Measurements from ENCODE around the gene EPS15. TPM values are rescaled to one million over a fixed set of nuclear protein-coding genes. Genes with fewer than 3 reads are reported as not detected.

EPS15 gene
- total RNA-seq, 1 experiment from 2014 or later: 54.4 TPM

DNA sequence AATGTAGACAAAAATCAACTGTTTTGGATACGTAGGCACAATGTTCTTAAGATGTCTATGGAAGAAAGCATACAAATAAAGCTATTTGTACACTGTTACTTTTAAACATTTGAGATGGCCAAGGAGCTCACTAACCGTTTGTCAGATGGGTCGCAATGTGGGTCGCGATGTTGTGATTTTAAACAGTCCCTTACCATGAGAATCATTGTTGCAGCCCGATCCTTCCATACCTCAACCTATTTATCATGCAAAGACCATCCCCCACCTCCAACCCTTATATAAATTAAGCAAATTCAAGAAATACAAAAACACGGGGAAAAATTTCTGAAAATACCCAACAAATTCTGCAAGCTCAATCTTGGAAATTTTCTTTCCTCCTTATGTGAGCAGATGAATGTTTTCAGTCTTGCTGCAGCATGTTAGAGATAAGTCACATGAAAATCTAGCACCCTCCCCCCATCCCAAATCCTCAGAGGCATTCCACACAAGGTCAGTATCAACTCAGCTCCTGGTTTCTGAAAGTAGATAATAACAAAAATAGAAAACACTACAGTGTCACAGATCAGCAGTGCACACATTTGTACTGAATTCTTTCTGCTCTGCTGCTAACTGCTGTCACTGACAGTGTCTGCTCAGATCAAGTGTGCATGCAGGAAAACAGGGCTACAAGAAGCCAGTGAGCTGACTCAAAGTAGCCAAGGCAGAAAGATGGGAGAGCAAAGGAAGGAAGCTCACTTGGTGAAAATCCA lies 95.8 kb downstream of the EPS15 start:
- POLR2A ChIA-PET: no interaction called here
- TF ChIP-seq, protein P1, sequence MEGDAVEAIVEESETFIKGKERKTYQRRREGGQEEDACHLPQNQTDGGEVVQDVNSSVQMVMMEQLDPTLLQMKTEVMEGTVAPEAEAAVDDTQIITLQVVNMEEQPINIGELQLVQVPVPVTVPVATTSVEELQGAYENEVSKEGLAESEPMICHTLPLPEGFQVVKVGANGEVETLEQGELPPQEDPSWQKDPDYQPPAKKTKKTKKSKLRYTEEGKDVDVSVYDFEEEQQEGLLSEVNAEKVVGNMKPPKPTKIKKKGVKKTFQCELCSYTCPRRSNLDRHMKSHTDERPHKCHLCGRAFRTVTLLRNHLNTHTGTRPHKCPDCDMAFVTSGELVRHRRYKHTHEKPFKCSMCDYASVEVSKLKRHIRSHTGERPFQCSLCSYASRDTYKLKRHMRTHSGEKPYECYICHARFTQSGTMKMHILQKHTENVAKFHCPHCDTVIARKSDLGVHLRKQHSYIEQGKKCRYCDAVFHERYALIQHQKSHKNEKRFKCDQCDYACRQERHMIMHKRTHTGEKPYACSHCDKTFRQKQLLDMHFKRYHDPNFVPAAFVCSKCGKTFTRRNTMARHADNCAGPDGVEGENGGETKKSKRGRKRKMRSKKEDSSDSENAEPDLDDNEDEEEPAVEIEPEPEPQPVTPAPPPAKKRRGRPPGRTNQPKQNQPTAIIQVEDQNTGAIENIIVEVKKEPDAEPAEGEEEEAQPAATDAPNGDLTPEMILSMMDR (IDR thresholded peaks at IDR 0.05): no peak
- TF ChIP-seq SIN3A (IDR thresholded peaks at IDR 0.05; ENCODE audit: borderline replicate concordance, insufficient read depth, low read depth, low read length) (no peak), POLR2AphosphoS5 (IDR thresholded peaks at IDR 0.05; ENCODE audit: low read depth, low read length) (no peak), TCF7L2 (IDR thresholded peaks at IDR 0.05; ENCODE audit: low read depth, low read length) (no peak)
- TF ChIP-seq, protein P2, sequence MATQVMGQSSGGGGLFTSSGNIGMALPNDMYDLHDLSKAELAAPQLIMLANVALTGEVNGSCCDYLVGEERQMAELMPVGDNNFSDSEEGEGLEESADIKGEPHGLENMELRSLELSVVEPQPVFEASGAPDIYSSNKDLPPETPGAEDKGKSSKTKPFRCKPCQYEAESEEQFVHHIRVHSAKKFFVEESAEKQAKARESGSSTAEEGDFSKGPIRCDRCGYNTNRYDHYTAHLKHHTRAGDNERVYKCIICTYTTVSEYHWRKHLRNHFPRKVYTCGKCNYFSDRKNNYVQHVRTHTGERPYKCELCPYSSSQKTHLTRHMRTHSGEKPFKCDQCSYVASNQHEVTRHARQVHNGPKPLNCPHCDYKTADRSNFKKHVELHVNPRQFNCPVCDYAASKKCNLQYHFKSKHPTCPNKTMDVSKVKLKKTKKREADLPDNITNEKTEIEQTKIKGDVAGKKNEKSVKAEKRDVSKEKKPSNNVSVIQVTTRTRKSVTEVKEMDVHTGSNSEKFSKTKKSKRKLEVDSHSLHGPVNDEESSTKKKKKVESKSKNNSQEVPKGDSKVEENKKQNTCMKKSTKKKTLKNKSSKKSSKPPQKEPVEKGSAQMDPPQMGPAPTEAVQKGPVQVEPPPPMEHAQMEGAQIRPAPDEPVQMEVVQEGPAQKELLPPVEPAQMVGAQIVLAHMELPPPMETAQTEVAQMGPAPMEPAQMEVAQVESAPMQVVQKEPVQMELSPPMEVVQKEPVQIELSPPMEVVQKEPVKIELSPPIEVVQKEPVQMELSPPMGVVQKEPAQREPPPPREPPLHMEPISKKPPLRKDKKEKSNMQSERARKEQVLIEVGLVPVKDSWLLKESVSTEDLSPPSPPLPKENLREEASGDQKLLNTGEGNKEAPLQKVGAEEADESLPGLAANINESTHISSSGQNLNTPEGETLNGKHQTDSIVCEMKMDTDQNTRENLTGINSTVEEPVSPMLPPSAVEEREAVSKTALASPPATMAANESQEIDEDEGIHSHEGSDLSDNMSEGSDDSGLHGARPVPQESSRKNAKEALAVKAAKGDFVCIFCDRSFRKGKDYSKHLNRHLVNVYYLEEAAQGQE (IDR thresholded peaks at IDR 0.05; ENCODE audit: insufficient read depth in 1 of 2, low read depth in 2 of 2, low read length in 1 of 2): no peak
- Histone ChIP-seq H3K4me1 (ENCODE audit: control insufficient read depth, insufficient read depth, low read length) (0 out of 2 replicates have a peak, but pooled peaks cover 3% of the 10 kb centered on the region), H3K36me3 (ENCODE audit: control insufficient read depth, insufficient read depth, low read length) (peaks cover 3% of the 10 kb centered on the region; the same call in 1 of the 2 replicates), H3K27me3 (ENCODE audit: control insufficient read depth, insufficient read depth, low read length) (no peaks in the 10 kb centered on the region), H3K4me3 (ENCODE audit: low read depth in 2 of 2, low read length in 2 of 2) (no peak overlapping the region), H3K9me3 (ENCODE audit: control insufficient read depth, insufficient read depth, low read depth, low read length) (no peaks in the 10 kb centered on the region), H3K27ac (ENCODE audit: low read length) (no peak overlapping the region; the same call in 1 of the 2 replicates)
- CTCF ChIA-PET: no interaction called here
- intact Hi-C loops (cut with micrococcal nuclease; ENCODE audit: unreplicated experiment) (no loop called here), in situ Hi-C loops (cut with HindIII; ENCODE audit: low pct_unique_long_range_greater_than_20kb, low sequenced_read_pairs) (no loop called here)
- BruUV-seq (replicated peaks): no TSS peak
- no peak for DNase-seq (ENCODE audit: low read depth, low spot score)
- no peak for ATAC-seq

DNA sequence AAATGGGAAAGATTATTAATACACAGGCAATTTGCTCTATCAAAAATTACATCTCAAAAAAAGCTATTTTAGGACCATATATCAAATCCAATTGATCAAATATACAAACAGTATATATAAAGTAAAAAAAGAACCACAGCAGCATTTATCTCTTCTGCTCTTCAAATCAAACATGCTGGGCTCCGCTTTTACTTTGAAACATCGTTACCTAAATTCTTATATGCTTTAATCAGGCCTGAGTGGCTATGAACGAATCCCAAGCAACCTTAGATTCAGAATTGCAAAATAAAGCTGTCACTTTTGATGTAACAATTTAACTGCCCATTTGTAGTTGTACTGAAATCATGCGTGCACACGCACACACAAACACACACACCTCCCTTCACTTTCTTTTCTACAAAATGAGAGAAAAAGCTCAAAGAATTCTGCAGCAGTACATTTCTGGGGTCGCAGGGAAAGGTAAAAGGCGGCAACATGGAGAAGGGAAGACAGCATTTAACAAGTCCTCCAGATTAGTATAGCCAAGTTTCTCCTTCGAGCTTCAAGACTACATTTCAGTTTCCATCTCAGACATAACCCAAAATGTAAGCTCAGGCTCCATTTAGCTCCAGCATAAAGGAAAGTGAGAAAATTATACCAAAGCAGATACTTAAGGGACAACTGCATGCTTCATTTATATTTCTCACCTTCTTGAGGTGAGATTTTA lies 96.5 kb downstream of the EPS15 start:
- TF ChIP-seq, protein P2 (IDR thresholded peaks at IDR 0.05; ENCODE audit: insufficient read depth in 1 of 2, low read depth in 2 of 2, low read length in 1 of 2): no peak
- in situ Hi-C loops (cut with HindIII; ENCODE audit: low pct_unique_long_range_greater_than_20kb, low sequenced_read_pairs): no loop called here
- H3K27ac ChIP-seq (ENCODE audit: low read length): peak overlapping the region; percentile 48; the same call in 1 of the 2 replicates
- H3K4me3 ChIP-seq (ENCODE audit: low read depth in 2 of 2, low read length in 2 of 2): no peak overlapping the region
- POLR2A ChIA-PET: interaction anchor here (0.6 kb wide), 1 partner anchor 39 kb away, joined by 6 read pairs; no protein-coding TSS in a partner anchor
- 0 out of 2 replicates have a peak, but pooled peaks cover 3% of the 10 kb centered on the region for H3K4me1 ChIP-seq (ENCODE audit: control insufficient read depth, insufficient read depth, low read length)
- BruUV-seq (replicated peaks): no TSS peak
- DNase-seq (ENCODE audit: low read depth, low spot score): no peak
- intact Hi-C loops (cut with micrococcal nuclease; ENCODE audit: unreplicated experiment): no loop called here
- H3K36me3 ChIP-seq (ENCODE audit: control insufficient read depth, insufficient read depth, low read length): peaks cover 3% of the 10 kb centered on the region; the same call in 1 of the 2 replicates
- CTCF ChIA-PET: no interaction called here
- no peak for ATAC-seq
- no peaks in the 10 kb centered on the region for H3K27me3 ChIP-seq (ENCODE audit: control insufficient read depth, insufficient read depth, low read length)
- H3K9me3 ChIP-seq (ENCODE audit: control insufficient read depth, insufficient read depth, low read depth, low read length): no peaks in the 10 kb centered on the region

All from Panc1 (cell line).